GM18951 (cell line): ENCODE data around the gene GPR61.

Experiments
- POLR2A ChIP-seq: IDR thresholded peaks from 4 replicates; pipeline ENCODE4 v1.6.1; 2011; ENCODE audit warnings: mild to moderate bottlenecking; ENCODE audit not compliant: insufficient read length, insufficient read depth; ENCODE audit errors: extremely low read depth
- in situ Hi-C: fragments of 300-500 bp; cut with MboI; formaldehyde crosslinking; loops from one replicate; pipeline ENCODE4 v1.12.0; 2022; ENCODE audit warnings: low sequenced_read_pairs, mixed read lengths, inconsistent platforms; ENCODE audit not compliant: unreplicated experiment

Gene GPR61

DNA sequence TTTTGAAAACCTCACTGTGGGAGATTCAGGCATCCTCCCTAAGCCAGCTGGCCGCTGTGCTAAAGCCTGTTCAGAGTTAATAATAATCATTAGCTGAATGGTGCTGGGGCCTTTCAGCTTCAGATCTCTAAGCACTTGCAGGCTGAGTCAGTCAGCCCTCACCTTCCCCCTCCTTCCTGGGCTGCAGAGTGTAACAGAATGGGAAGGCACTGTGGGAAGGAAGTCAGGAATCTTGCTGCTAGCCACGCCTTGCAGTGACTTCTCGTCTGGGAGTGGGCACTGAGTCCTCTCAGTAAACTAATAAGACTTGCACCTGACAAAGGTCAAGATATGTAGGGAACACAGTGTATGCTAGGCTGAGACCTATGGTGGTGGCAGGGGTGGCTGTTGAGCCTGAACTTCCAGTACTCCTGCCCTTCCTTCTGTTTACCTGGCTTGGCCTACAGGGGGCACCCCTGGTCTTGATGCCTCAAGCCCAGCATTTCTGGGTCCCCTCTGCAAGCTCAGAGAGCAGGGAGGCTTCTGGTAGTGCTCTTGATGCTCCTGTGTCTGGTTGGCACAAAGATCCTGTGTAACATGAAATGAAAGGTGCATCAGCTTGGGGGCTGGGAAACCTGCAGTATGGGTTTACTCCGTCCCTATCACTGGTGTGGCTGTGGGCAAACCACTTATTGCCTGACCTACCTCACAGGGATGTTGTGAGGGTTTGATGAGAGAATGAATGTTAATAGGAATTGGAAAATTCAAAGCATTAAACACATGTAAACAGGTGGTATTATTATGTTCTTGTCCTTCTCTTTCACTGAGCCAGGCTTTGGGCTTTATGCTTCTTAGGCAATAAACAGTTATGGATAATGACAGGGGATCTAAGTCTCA is 39.8 kb upstream of the GPR61 start:
- in situ Hi-C loops = loop anchor here (5.0 kb wide), 1 partner anchor 32 kb away; no protein-coding TSS in a partner anchor
- no peak for TF ChIP-seq POLR2A

DNA sequence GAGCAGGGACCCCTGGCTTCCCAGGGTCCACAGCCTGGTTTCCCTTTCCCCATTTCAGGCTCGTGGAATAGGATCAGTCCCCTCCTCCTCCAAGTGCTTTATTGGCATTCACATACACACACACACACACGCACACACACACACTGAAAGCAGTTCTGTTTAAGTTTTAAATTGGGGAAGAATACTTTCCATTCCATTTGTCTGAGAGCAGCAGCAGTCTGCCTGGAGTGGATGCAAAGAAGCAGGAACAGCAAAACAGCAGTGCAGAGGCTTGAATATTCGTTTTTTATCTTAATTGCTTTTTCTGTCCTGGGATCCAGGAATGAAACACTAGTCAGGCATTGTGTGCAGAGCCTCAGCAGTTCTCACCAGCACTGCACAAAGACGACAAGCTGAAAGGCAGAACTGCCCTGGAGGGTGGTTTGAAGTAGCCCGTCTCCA is 38.7 kb upstream of the GPR61 start:
- no peak for TF ChIP-seq POLR2A
- in situ Hi-C loops = no loop called here

DNA sequence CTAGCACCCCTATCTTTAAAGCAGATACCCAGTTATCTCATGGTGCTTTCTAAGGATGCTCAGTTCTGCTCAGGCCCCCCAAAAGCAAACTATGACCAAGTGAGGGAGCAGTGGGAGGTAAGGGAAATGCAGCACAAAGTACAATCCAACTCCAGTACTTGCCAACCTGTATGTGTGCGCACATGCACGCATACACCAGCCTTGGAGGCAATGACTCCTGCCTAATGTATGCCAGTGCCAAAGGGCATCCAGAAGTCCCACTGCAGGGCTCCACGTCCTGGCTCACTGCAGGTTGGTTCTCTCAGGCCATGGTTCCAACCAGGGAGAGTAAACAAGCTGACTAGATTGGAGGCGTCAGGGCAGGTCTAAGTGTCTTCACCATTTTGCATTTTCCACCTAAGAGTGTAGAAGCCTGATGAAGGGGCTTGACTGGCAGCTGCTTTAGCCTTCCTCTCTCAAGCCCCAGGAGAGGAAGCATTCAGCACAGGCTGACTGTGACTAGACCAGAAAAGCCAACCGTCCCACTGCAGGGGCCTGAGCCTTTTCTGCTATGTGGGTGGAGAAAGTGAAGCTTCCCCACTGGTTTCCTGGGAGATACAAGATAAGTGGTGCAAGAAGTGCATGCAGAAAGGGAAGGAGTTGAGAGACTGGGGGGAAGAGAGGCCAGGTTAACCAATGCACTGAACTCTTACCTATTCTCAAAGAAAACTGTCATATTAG is 37.9 kb upstream of the GPR61 start:
- TF ChIP-seq POLR2A = no peak

DNA sequence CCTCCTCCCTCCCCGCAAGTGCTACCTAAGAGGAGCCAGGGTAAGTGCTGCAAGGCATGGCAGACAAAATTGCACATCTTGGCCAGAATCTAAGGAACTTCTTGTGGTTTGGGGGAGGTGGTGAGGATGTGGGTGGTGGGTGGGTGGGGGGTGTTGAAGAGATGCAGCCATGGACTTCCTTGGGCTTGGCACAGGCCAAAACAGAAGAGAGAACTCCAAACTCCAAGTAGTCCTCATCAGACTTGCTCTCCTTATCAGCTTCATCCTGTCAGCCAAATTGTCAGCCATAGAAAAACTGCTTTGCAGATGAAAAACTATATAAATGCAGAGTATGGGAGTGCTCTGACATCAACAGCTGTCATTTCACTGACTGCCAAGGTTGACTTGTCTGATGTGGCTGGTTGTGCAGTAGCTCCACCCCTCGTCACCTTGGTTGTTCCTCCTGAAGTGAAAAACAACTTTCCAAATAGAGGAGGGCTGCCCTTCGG is 37.3 kb upstream of the GPR61 start:
- no peak for TF ChIP-seq POLR2A
- in situ Hi-C loops = no loop called here

More for the DNA sequence above, 37.9 kb upstream of the GPR61 start:
- in situ Hi-C loops = no loop called here

DNA sequence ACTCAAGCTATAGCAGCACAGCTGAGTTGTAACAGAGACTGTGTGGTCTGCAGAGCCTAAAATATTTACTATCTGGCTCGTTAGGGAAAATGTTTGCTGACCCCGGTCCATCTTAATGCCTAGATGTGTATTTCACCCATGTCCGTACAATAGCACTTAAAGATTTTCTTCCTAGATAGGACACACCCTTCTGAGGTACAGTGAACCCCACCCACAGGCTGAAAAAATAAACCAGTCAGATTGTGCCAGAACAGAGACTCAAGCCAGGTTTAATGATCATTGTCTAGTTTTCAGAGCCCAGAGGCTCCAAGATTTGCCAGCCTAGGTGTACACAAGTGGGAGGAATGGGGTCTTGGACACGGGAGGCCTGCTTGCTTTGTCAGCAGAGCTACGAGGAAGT is 35.7 kb upstream of the GPR61 start:
- no peak for TF ChIP-seq POLR2A
- in situ Hi-C loops = no loop called here

DNA sequence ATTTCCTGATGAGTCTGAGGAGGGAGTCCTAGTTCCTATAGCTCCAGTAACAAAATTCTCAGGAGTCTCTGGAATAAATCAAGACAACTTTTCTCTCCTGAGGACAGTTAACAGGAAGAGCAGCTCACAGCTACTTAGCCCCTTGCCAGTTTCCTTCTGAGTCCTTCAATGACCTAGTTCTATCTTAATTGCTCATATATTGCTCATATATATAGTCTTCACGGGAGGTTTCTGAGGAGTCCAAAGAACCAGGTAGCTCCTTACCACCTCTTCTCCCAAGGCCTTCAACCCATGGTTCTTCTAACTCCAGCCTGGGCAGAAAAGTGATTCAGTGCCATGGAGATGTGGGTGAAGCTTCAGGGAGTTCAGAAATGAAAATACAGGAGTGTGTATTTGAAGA is 34.7 kb upstream of the GPR61 start:
- no peak for TF ChIP-seq POLR2A
- in situ Hi-C loops = no loop called here

DNA sequence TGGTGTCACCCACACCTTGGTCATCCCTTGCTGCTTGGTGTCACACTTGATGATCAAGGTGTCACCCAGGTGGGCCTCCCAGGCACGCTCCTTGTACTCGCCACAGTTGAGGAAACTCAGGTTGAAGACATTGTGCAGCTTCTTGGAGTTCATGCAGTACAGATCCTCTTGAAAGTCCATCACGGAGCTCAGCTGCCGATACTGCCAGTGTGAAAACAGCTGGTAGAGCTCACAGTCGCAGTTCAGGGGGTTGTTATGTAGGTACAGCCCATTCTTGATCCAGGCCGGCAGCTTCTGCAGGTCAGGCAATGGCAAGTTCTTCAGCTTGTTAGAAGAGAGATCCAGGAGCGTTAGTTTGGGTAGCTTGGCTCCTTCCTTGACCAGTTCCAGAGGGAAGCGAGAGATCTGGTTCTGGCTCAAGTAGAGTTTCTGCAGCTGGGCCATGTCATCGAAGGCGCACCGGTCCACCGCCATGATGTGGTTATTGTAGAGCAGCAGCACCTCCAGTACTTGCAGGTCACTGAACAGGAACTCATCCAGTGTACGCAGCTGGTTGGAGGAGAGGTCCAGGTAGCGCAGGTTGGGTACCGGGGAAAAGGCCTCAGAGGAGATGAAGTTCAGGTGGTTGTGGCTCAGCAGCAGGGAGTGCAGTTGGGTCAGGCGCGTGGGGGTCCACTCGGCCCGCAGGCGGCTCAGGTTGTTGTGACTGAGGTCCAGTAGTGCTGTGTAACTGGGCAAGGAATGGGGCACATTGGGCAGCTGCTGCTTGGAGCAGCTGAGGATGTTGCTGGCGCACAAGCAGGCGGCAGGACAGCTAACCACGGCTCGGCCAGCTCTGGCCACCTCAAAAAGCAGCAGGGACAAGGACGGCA is 31.4 kb upstream of the GPR61 start:
- in situ Hi-C loops = no loop called here
- TF ChIP-seq POLR2A = no peak

DNA sequence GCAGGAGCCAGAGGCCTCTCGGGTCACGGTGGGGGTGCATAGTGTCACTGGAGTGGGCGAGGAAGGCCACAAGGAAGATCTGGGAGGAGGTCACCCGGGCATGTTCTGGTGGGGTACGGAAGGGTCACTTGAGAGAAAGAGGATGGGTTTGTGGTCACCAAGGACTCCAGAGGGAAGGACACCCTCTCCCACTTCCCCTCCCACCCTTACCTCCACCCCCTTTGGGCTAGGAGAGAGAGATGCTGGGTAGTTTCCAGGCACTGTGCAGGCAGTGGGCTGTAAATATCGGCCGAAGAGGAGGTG is 30.8 kb upstream of the GPR61 start:
- TF ChIP-seq POLR2A = no peak
- in situ Hi-C loops = no loop called here

DNA sequence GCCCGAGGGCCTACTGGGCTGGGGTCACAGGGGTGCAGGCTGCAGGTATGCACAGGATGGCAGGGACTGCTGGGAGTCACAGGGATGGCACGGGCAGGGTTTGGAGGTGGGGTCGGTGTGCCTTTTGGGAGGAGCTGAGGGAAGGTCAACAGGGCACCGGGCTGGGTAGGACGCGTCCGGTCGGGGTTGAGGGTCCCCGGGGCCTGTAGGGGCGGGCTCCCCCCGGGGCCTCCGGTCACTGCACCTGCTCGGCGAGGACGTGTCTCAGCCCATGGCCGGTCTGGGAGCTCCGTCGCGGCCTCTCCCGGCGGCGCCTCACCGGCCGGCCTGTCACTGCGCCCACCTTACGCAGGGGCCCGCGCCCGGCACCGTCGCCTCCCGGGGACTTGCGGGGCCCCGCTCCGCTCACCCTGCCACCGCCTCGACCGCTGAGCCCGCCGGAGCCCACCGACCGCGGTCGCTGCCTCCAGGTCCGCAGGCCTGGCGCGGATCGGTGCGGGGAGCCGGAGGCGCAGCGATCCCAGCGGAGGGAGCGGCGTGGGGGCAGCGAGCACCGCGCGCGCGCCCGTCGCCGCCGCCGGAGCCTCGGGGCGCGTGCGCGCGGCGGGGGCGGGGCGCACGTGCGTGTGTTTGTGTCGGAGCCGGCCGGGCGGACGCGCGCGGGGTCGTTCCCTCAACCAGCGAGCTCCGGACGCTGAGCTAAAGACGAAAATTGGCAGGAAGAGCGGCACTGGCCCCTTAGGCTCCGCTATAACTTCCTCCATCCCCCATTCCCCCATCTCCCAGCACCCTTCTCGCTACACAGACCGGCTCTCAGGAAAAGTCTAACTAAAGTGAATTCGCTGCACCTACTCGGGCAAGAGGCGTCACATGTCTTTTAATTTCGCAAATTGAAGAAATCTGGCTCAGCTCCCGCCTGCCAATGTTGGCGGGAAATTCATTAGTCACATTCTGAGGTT is 30.2 kb upstream of the GPR61 start, which contains the start of gene AMIGO1:
AMIGO1 (minus strand) TSS at position 552 of the 959 bp plus-strand sequence. CDS start 815 bp downstream, outside the sequence.
- TF ChIP-seq POLR2A = no peak
- in situ Hi-C loops = no loop called here

DNA sequence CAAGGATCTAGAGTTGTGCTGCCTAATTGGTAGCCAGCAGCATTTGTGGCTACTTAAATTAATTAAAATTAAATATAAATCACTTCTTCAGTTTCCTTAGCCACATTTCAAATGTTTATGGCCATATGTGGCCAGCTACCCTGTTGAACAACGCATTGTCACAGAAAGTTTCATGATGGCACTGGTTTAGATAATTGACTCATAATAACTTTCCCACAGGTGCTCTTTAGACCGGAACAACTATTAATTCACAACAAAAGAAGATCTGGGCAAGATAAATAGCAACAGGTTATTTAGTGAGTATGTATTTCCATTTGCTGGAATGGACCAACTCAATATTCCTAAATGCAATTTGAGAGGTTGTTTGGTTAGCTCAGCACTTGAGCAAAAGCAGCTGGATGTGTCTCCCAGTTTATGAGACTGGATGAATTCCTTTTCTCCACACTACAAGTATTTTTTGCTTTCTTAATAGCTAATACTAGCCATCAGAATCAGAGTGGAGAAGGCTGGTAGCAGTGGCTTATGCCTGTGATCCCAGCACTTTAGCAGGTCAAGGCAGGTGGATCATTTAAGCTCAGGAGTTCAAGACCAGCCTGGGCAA is 26.5 kb upstream of the GPR61 start:
- no peak for TF ChIP-seq POLR2A

DNA sequence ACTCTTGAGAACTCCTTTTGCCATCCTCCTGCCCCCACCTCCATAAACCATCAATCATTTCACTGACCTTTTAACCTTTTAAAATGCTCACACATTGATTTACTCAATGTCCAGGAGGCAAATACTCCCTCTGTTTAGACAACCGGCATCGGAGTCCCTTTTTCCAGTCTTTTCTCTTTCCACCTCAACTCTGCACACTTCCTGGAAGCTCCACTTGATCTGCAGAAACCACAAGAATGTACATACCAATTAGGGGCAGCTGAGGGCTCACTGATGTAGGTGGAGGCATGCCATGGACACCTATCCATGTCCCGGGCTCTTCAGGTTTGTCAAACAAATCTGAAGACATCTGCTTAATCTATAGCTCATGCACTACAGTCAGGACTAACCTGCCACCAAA is 24.8 kb upstream of the GPR61 start:
- in situ Hi-C loops = no loop called here
- TF ChIP-seq POLR2A = no peak

More for the DNA sequence above, 26.5 kb upstream of the GPR61 start:
- in situ Hi-C loops = no loop called here
